Heart right ventricle (tissue), 16 donors: Measurements from ENCODE around the gene ACOXL. TPM values are rescaled to one million over a fixed set of nuclear protein-coding genes. Genes with fewer than 3 reads are reported as not detected.

Source experiments
- ATAC-seq, 8 donors: fragments of 200-7000 bp; cut with Tn5 transposase; one replicate each; pipeline ENCODE4 v1.9.1; 2020; ENCODE audit warnings: mild to moderate bottlenecking in 8 of 8, moderate library complexity in 8 of 8, moderate number of reproducible peaks in 1 of 8
- DNase-seq, 2 donors: peaks; one replicate each; pipeline ENCODE4 v3.0.0-alpha.2; 2020
- H3K27ac ChIP-seq, 10 donors: fragments of 200-600 bp; sonication (generic) in 2 of 10; one replicate each; pipeline versions ENCODE4 v1.5.0 to v1.8.0; 2020 to 2022; ENCODE audit warnings: mild to moderate bottlenecking in 3 of 10
- H3K27me3 ChIP-seq, 7 donors: fragments of 200-600 bp; one replicate each; pipeline ENCODE4 v1.8.0; 2021 to 2022; ENCODE audit warnings: mild to moderate bottlenecking in 2 of 7
- H3K36me3 ChIP-seq, 9 donors: fragments of 200-600 bp; sonication (generic) in 1 of 9; one replicate each; pipeline versions ENCODE4 v1.5.0 to v1.8.0; 2020 to 2022; ENCODE audit warnings: mild to moderate bottlenecking in 2 of 9
- H3K4me1 ChIP-seq, 9 donors: fragments of 200-600 bp; sonication (generic) in 1 of 9; one replicate each; pipeline versions ENCODE4 v1.5.0 to v1.8.0; 2020 to 2022; ENCODE audit warnings: mild to moderate bottlenecking in 4 of 9
- H3K4me3 ChIP-seq, 10 donors: fragments of 200-600 bp; sonication (generic) in 2 of 10; one replicate each; pipeline versions ENCODE4 v1.5.0 to v1.8.0; 2020 to 2022; ENCODE audit warnings: mild to moderate bottlenecking in 7 of 10, moderate library complexity in 2 of 10
- H3K9me3 ChIP-seq, 11 donors: fragments of 200-600 bp in 10 of 11; sonication (generic) in 2 of 11; one replicate each; pipeline versions ENCODE4 v1.5.0 to v1.8.0; 2013 to 2022; ENCODE audit warnings: mild to moderate bottlenecking in 2 of 11, control low read depth in 1 of 11, moderate library complexity in 1 of 11
- WGBS, 2 donors: extraction: QIAGEN DNeasy Blood & Tissue Kit; methylation state at CpG; one replicate each; pipeline ENCODE4 v1.1.7; 2013; ENCODE audit warnings: inconsistent platforms in 1 of 2; 5-methylcytosine and 5-hydroxymethylcytosine counted together
- intact Hi-C, 10 donors: fragments of 100-400 bp; cut with DNase I; formaldehyde crosslinking; loops; one replicate each; pipeline versions ENCODE4 v1.11.1 to v1.14.2; 2022
- polyA plus RNA-seq, 2 donors: library from polyadenylated mRNA; stranded (reverse); fragments of 200-250 nt; gene quantifications; one replicate each; pipeline ENCODE4 v1.2.3, GENCODE V29; 2013
- total RNA-seq, 10 donors: library from RNA; stranded (reverse); fragmentation: NEBNext Ultra II Directional in 3 of 10; extraction: Animal tissue kit (Norgen Biotek cat#: 25700) in 3 of 10; gene quantifications; one replicate each; pipeline versions ENCODE4 v1.2.1 to v1.2.4, GENCODE V29; 2021 to 2023
- TF ChIP-seq, protein P1 (sequence below), 9 donors: fragments of 200-600 bp; sonication (generic) in 2 of 9; IDR thresholded peaks; one replicate each; pipeline versions ENCODE4 v1.5.0 to v1.8.0; 2021 to 2022; ENCODE audit warnings: antibody characterized with exemption in 9 of 9, mild to moderate bottlenecking in 5 of 9, moderate library complexity in 1 of 9
- donor health status: Arrhythmogenic right ventricular cardiomyopathy.
- donor health status: ischemic (EF 13 %, LVEDD 7.1; RV severe dilation, severe dysfunction).
- donor health status: healthy with polysubstance abuse.
- donor health status: DM: no; HTN: yes; CAD: no.
- donor health status: DM: no; HTN: no; CAD: no.
- donor health status: ischemic (EF 25% LVEDD 6.9; RV normal size, moderate dysfunction).
- donor health status: ischemic (EF 25% LVEDD 5.7; RV mildly dilated, moderate dysfunction).
- donor health status: healthy.
- donor health status: DM: yes; HTN: yes; CAD: no.
- donor health status: Ischemic cardiomyopathy.
- donor health status: ischemic (EF 35%, LVEDD 5.7; RV mildly dilated, moderate dysfunction).
- donor health status: nonischemic (EF 11% LVEDD 7.7; RV severe dilation, severe dysfunction).
- donor health status: DM: yes; HTN: yes; CAD: no.
- donor health status: PGD.
- donor health status: ischemic (EF 29% LVEDD 5.4; RV normal size, mild dysfunction).
- donor health status: nonischemic (EF 23%, LVEDD 6.1; RV moderate dilation, normal function).

The ACOXL gene
- total and polyA plus RNA-seq, 12 donors = not detected

DNA sequence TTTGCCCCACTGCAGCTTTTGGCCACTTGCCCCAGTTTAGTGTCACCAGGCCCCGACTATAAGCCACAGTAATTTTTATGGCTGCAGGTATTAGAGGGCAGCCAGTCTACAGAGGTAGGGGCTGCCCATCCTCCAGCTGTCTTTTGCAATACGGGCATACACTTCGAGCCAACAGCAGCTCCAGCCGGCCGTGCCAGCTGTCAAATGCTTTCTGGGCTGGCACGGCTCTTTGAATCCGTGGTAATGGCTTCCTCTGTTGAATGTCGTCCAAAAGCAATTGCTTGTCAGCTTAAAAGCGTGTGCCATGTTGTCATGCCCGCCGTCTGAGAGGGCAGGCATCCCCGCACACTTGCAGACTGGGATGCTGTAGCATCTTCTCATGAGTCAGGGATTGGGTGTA lies 429.6 kb downstream of the ACOXL start:
- TF ChIP-seq, protein P1, sequence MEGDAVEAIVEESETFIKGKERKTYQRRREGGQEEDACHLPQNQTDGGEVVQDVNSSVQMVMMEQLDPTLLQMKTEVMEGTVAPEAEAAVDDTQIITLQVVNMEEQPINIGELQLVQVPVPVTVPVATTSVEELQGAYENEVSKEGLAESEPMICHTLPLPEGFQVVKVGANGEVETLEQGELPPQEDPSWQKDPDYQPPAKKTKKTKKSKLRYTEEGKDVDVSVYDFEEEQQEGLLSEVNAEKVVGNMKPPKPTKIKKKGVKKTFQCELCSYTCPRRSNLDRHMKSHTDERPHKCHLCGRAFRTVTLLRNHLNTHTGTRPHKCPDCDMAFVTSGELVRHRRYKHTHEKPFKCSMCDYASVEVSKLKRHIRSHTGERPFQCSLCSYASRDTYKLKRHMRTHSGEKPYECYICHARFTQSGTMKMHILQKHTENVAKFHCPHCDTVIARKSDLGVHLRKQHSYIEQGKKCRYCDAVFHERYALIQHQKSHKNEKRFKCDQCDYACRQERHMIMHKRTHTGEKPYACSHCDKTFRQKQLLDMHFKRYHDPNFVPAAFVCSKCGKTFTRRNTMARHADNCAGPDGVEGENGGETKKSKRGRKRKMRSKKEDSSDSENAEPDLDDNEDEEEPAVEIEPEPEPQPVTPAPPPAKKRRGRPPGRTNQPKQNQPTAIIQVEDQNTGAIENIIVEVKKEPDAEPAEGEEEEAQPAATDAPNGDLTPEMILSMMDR (IDR thresholded peaks at IDR 0.05) = no peak
- Histone ChIP-seq H3K4me1 (peaks cover 0 to 65% (median 42%) of the 10 kb centered on the region in 9 donors), H3K4me3 (no peak overlapping the region), H3K27me3 (no peaks in the 10 kb centered on the region), H3K9me3 (no peaks in the 10 kb centered on the region), H3K36me3 (peaks cover 0 to 37% (median 11%) of the 10 kb centered on the region in 9 donors), H3K27ac (peak overlapping the region in 5 of 10 donors; percentile 2 to 56 (median 27))
- intact Hi-C loops = loop anchor here in 2 of 10 donors (2.0 to 5.0 kb wide), 2 partner anchors 40 to 61 kb away; partner anchors contain the start of gene BCL2L11 (in 1 of the 2)
- DNase-seq = peak; percentile 57 to 62
- 44 to 59% methylated on average over 12 of the region's 12 CpGs for WGBS, 2 donors
- peak; percentile 57 to 93 (median 86) for ATAC-seq

DNA sequence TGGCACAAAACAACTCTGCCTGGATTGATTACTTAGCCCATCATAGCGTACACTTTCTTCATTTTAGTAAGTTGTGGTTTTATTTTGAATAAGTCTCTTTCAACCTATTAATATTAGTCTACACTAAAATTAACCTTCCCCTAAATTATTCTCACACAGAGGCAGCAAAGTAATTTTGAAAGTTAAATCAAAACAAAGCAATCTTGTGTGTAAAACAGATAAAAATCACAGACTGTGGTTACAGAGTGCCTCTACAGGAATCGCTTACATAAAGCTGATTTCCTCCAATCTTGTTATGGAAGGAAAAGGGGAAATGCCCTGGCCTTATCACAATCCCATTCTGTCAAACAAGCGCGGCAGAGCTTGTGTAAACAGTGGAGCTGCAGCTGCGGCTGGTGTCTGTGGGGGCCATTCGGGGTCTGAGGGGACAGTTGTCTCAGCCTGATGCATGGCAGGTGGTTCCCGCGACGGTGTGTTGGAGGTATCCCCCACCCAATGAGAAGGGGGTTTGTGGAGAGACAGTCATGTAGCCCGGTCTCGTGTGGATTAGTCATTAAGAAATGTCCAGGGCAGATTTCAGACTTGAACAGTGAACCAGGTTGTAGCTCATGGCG lies 430.5 kb downstream of the ACOXL start:
- Histone ChIP-seq H3K36me3 (peaks cover 0 to 33% (median 11%) of the 10 kb centered on the region in 9 donors), H3K4me1 (peaks cover 0 to 65% (median 45%) of the 10 kb centered on the region in 9 donors), H3K27me3 (no peaks in the 10 kb centered on the region), H3K27ac (peak overlapping the region in 5 of 10 donors; percentile 12 to 56 (median 27)), H3K9me3 (no peaks in the 10 kb centered on the region), H3K4me3 (no peak overlapping the region)
- TF ChIP-seq, protein P1 (IDR thresholded peaks at IDR 0.05) = no peak
- ATAC-seq = peak in 3 of 8 donors; percentile 19 to 54 (median 21)
- intact Hi-C loops = loop anchor here in 1 of 10 donors (5.0 kb wide), 1 partner anchor 41 kb away; the partner anchor contains the start of gene BCL2L11
- no peak for DNase-seq
- WGBS, 2 donors = 43 to 66% methylated on average over 12 of the region's 12 CpGs

DNA sequence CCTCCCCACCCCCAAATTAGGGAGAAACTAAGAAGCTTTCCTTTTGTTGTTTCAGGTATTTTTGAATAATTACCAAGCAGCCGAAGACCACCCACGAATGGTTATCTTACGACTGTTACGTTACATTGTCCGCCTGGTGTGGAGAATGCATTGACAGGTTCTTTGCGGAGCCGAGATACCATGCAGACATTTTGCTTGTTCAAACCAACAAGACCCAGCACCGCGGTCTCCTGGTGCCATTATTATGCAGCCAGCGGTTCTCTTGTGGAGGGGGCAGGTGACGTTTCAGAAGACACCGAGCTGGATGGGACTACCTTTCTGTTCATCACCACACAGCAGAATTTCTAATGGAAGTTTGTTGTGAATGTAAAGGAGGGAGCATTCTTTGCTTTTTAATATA lies 431.7 kb downstream of the ACOXL start:
- TF ChIP-seq, protein P1 (IDR thresholded peaks at IDR 0.05) = no peak
- Histone ChIP-seq H3K4me3 (no peak overlapping the region), H3K9me3 (no peaks in the 10 kb centered on the region), H3K4me1 (peaks cover 0 to 72% (median 56%) of the 10 kb centered on the region in 9 donors), H3K36me3 (peaks cover 0 to 33% (median 11%) of the 10 kb centered on the region in 9 donors), H3K27me3 (no peaks in the 10 kb centered on the region), H3K27ac (no peak overlapping the region)
- intact Hi-C loops = loop anchor here in 1 of 10 donors (5.0 kb wide), 1 partner anchor 42 kb away; the partner anchor contains the start of gene BCL2L11
- ATAC-seq (no peak), DNase-seq (no peak)
- 88 to 93% methylated on average over 12 of the region's 12 CpGs for WGBS, 2 donors

- Histone ChIP-seq H3K4me1 (peaks cover 0 to 64% (median 46%) of the 10 kb centered on the region in 9 donors), H3K27me3 (no peaks in the 10 kb centered on the region), H3K4me3 (no peak overlapping the region), H3K27ac (peak overlapping the region in 2 of 10 donors; percentile 16 to 26), H3K9me3 (no peaks in the 10 kb centered on the region), H3K36me3 (peaks cover 0 to 33% (median 11%) of the 10 kb centered on the region in 9 donors)
- ATAC-seq (peak in 7 of 8 donors; percentile 42 to 76 (median 50)), DNase-seq (peak; percentile 63 to 68)
- TF ChIP-seq, protein P1 (IDR thresholded peaks at IDR 0.05) = no peak
- 67 to 75% methylated on average over 7 of the region's 7 CpGs for WGBS, 2 donors
- intact Hi-C loops = no loop called here
Measured at GRCh38 chr2:111165084-111165483, 432.7 kb downstream of the ACOXL start.
